ENCODE data around the gene PHYH.
A peak's percentile ranks its signal among the peaks of the same experiment; 100 is the strongest.
"Not testable (repeated sequence)": the region's sequence is repeated elsewhere in the genome, so short reads cannot be mapped to it uniquely, and the experiment has no call there.

Gene PHYH

DNA sequence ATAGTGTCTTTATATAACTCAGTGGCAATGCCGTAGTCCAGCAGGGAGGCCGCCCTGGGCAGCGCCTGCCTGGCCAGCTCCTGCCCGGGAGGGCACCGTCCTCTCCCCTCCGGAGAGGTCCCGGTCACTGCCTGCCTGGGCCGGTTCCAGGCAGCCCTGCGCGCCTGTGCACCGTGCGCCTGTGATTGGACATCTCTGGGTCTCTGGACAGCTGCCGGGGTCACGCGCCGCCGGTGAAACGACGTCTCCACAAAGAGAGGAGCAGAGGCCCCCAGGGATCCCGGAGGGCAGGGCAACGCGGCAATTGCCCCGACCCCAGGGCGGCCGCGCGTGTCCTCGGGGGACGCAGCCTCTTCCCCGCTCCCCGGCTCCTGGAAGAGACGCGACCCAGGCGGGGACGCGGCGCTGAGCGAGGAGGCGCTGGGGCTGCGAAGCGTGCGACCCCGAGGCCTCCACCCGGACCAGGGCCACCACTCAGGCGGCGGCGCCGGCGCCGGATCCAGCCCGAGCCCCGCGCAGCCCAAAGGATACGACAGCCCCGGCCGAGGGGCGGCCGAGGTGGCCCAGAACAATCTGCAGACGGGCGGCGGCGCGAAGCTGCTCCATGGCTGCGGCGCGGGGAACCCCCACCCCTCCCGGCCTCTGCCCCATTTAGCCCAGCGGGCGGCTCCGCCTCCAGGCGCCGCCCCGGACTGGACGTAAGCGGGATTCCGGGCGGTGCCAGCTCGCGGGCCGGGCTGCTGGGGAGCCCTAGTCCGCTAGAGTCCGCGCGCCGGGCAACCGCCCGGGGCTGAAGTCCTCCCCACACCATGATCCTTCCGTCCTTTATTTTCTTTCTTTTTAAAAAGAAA, at the start of gene PHYH:
Gene PHYH (minus strand): TSS at position 628 of the 851 bp plus-strand sequence. CDS start 22 bp downstream, at position 606.
- in situ Hi-C loops (cut with HindIII; ENCODE audit: low pct_ligation_motif_present, low pct_unique_long_range_greater_than_20kb, low sequenced_read_pairs) = no loop called here

DNA sequence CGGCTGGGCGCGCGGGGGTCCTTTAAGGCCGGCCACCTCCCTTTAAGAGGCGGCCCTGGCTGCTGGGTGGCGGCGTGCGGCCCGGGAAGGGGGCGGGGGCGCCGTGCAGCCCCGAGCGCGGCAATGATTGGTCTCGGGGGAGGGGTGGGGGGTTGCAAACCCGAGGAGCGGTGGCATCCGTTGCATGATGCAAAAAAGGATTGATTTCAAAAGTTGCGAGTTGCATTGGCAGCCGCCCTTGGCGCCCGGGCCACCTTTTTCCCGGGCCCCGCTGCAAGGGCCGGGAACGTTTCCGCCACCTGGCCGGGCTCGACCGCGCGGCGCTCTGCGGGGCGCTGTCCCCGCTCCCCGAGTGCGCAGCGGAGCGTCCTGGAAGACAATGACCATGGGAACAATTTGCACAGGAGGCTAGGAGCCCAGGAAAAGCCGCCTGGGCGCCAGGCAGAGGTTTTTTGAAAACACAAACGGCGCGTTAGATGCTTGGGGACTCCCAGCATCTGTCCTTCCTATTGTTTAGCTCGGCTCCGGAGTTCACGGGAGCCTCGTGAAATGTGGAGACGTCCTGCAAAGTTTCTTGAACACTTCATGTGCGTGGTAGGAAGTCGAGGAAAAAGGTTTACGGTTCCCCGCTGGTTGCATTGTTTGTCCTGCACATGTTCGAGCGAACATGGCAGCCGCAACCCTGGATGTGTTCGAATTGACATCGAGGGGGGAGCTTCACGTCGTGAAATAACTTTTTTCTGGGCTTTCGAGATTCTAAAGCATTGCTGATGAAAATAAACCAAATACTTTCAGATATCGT, 48.6 kb upstream of the PHYH start, which contains the start of gene SEPHS1:
Gene SEPHS1 (minus strand): TSS at position 78 of the 802 bp plus-strand sequence. CDS start 3,343 bp downstream, outside the sequence.
- in situ Hi-C loops (cut with HindIII; ENCODE audit: low pct_ligation_motif_present, low pct_unique_long_range_greater_than_20kb, low sequenced_read_pairs) = no loop called here
- peak; percentile 68 for DNase-seq

More for the DNA sequence above, at the start of gene PHYH:
- DNase-seq = peak; percentile 89

DNA sequence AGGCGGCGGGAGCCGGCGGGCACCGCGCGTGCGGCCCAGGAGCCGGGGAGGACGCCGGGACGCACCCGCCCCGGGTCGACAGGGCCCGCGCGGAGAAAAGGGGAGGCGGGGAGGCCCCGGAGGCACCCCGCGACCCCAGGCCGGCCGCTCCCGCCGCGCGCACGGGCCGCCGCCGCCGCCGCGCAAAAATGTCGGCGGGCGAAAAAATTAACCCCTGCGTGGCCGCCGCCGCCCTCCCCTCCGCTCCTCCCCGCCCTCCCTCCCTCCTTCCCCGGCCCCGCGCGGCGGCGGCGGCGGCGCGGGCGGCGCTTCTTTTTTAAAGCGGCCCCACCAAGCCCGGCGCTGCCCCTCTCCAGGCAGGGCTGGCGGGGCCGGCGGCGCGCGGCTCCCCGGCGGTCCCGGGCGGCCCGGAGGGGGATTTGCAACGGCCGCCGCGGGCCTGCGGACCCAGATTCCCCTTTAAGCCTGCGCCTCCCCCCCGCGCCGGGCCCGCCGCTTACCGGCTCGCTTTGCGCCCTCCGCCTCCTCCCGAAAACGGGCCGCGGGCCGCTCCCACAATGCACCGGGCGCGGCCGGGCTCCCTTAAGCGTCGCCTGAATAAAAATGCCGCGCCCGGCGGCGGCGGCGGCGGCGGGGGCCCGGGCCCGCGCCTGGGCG, 47.8 kb upstream of the PHYH start:
- in situ Hi-C loops (cut with HindIII; ENCODE audit: low pct_ligation_motif_present, low pct_unique_long_range_greater_than_20kb, low sequenced_read_pairs) = no loop called here
- DNase-seq = peak; percentile 76

DNA sequence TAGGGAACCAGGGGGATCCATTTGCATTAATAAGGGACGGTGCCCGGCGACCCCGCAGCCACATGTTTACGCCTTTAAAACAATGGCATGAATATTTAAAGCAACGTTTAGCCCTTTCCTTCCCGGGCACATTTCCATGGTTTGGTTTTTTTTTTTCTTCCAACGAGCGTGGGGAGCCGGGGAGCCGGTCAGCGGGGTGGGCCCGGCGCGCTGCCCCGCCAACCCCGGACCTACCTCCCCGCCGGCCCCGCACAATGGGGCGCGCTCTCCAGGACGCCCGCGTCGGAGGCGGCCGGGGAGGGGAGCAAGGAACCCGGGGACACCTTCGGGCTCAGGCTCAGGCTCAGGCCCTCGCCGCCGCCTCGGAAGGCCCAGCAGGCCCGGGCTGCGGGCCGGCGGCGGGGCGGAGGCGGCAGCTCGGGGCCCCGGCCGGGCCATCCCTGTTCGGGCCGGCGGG, 47.2 kb upstream of the PHYH start:
- peak; percentile 29 for DNase-seq
- in situ Hi-C loops (cut with HindIII; ENCODE audit: low pct_ligation_motif_present, low pct_unique_long_range_greater_than_20kb, low sequenced_read_pairs) = no loop called here

DNA sequence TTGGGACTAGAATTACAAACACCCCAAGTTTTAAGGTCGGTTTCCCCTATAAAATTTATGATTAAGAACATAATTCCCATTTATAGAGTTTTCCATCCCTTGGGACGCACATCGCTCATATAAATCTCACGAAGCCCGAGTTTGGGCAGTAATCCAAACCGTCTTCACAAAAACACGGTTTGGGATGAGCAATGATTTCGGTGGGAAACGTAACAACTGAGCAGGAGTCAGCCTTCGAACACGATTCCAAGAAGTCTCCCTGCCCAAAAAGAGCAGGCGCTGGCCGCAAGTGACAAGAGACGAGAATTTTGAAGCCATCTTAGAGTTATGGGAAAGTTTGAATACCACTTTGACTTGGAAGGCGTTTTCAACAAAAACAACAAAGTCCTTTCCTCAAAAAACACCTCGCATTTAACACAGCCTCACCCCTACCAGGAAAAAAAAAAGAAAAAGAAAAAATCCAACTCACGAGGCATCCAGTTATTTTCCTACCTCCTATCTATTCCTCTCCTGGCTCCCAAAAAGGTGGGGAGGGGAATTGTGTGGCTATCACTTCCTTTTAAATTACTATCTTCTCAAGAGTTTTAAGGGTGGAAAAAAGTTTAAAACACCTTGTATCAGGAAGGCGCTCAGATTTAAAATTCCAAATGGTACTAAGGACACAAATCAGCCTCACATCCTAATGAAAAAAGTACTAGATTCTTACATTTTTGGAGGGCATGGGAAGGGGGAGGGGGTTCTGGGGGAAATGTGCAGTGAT, 46.6 kb upstream of the PHYH start:
- in situ Hi-C loops (cut with HindIII; ENCODE audit: low pct_ligation_motif_present, low pct_unique_long_range_greater_than_20kb, low sequenced_read_pairs) = no loop called here
- DNase-seq = peak; percentile 6

DNA sequence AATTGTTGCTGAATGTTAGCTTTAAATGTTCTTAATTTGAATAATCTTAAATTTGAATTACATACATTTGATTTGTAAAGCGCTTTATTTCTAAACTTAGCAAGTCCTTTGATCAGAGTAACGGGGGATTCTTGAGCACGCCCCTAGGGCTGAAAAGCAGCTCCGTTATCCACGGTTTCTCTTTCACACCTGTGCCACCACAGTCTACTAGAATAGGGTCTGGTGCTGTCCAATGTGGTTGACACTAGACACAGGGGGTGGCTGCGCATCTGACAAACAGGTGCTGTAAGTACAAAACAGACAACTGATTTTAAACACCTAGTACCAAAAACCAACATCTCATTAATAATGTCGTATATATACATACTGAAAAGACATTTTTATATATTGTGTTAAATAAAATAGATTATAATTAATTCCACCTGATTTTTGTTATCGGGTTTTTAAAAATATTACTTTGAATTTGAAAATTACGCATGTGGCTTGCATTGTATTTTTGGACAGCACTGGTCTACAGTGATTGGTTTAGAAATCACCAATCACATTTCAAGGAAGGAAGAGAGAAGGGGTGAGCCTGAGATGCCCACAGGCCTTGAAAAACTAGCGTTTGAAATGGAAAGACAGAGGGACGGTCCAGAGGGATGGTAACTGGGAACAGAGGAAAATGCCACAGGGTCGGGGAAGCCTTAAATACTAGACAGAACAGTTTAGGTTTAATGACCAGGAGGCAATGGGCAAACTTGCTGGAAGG, 40.9 kb upstream of the PHYH start:
- in situ Hi-C loops (cut with HindIII; ENCODE audit: low pct_ligation_motif_present, low pct_unique_long_range_greater_than_20kb, low sequenced_read_pairs) = no loop called here
- no peak for DNase-seq

DNA sequence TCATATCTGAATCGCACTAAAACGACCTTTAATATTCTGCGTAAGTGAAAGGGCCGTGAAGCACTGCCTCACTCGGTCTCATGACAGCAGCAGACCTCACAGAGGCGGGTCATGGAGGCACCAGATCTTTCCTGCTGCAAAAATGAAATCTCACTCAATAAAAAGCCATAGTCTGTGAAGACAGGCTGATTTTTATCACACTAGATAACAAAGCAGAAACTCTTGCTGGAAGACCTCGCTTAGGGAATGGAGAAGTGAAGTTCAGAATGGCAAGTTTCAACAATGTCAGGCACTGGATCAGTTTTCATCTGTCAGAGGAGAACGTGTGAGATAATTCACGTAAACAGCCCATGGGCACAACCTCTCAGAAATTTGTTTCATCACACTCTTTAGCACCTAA, 40.2 kb upstream of the PHYH start:
- DNase-seq = no peak
- in situ Hi-C loops (cut with HindIII; ENCODE audit: low pct_ligation_motif_present, low pct_unique_long_range_greater_than_20kb, low sequenced_read_pairs) = no loop called here

DNA sequence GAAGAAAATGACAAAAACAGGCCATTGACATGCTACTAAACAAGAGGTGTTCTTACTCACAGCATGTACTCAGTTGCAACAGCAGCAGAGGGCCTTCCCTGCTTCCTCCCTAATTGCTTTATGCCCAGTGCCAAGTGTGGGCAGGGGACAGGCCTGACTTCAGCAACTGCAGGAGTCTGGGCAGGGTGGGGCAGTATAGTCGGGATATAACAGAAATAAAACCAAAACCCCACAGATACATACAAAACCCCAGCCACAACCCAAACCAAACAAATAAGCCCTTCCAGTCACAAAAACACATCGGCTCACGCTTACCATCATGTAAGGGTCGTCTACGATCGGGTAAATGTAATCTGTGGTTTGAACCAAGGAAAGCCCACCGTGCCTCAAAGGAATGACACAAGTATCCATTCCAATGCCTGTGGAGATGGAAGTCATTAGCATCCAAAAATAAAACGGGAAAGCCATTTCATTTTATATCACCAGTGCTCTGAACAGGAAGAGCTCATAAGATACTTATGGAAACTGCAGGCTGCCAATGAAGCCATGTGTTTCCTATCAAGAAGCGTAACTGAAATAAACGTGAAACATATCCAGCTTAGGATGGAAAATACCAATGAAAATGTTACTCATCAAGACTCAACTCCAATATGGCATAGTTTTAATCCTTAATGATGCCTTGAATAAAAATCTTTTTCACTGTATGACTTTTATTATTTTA, 38.7 kb upstream of the PHYH start:
- in situ Hi-C loops (cut with HindIII; ENCODE audit: low pct_ligation_motif_present, low pct_unique_long_range_greater_than_20kb, low sequenced_read_pairs) = no loop called here

DNA sequence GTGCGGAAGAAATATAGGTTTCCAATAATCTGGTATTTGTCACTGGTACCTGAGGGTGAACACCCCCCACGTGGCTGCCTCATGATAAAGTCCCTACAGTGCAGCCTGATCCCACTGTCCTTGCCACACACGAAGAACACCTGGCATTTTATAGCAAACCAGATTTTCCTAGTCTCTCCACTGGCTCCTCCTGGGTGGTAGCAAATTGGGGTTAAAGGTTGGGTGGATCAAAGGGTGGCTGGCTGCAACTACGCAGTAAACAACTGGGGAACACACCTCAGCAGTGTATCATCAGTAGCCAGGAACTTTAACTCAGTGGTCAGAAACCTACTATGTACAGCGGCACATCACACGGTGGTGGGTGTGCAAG, 37.9 kb upstream of the PHYH start:
- in situ Hi-C loops (cut with HindIII; ENCODE audit: low pct_ligation_motif_present, low pct_unique_long_range_greater_than_20kb, low sequenced_read_pairs) = no loop called here
- no peak for DNase-seq

More for the DNA sequence above, 38.7 kb upstream of the PHYH start:
- no peak for DNase-seq

GRCh38 chr10:13337128-13337826, 37.4 kb upstream of the PHYH start:
- DNase-seq = no peak
- in situ Hi-C loops (cut with HindIII; ENCODE audit: low pct_ligation_motif_present, low pct_unique_long_range_greater_than_20kb, low sequenced_read_pairs) = no loop called here

GRCh38 chr10:13335881-13336280, 36.0 kb upstream of the PHYH start:
- no peak for DNase-seq
- in situ Hi-C loops (cut with HindIII; ENCODE audit: low pct_ligation_motif_present, low pct_unique_long_range_greater_than_20kb, low sequenced_read_pairs) = no loop called here

DNA sequence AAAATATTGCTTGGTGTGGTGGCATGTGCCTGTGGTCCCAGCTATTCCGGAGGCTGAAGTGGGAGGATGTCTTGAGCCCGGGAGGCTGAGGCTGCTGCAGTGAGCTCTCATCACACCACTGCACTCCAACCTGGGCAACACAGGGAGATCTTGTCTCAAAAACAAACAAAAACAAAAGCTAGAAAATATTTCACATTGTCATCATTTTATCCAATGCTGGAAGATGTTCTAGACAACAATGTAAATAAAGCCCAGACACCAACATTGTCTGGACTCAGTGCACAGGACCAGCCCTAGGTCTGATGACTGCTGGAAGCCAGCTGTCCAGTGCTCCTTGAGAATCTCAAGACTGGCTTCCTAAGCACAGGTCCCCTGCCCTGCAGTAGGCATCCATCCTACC, 34.7 kb upstream of the PHYH start:
- DNase-seq = no peak
- in situ Hi-C loops (cut with HindIII; ENCODE audit: low pct_ligation_motif_present, low pct_unique_long_range_greater_than_20kb, low sequenced_read_pairs) = no loop called here

DNA sequence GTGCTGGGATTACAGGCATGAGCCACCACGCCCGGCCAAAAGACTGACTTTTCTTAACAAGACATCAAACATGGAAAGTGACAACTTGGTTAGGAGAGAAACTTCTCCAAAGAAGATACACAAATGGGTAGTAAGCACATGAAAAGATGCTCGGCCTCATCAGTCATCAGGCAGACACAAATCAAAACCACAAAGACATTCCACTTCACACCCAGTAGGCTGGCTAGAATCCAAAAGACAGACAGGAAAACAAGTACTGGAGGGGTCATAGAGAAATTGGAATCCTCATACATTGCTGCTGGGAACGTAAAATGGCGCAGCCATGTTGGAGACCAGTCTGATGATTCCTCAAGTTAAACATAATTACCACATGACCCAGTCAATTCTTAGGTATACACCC, 31.8 kb upstream of the PHYH start:
- DNase-seq = peak; percentile 12
- in situ Hi-C loops (cut with HindIII; ENCODE audit: low pct_ligation_motif_present, low pct_unique_long_range_greater_than_20kb, low sequenced_read_pairs) = no loop called here

- DNase-seq; in situ Hi-C loops (cut with HindIII; ENCODE audit: low pct_ligation_motif_present, low pct_unique_long_range_greater_than_20kb, low sequenced_read_pairs): not testable (repeated sequence)
Measured at GRCh38 chr10:13330980-13331379, 31.1 kb upstream of the PHYH start.

- in situ Hi-C loops (cut with HindIII; ENCODE audit: low pct_ligation_motif_present, low pct_unique_long_range_greater_than_20kb, low sequenced_read_pairs) = no loop called here
- DNase-seq = no peak
Measured at GRCh38 chr10:13329565-13329964, 29.7 kb upstream of the PHYH start.

GRCh38 chr10:13328613-13329012, 28.7 kb upstream of the PHYH start:
- in situ Hi-C loops (cut with HindIII; ENCODE audit: low pct_ligation_motif_present, low pct_unique_long_range_greater_than_20kb, low sequenced_read_pairs) = no loop called here
- DNase-seq = no peak

GRCh38 chr10:13328126-13328525, 28.3 kb upstream of the PHYH start:
- in situ Hi-C loops (cut with HindIII; ENCODE audit: low pct_ligation_motif_present, low pct_unique_long_range_greater_than_20kb, low sequenced_read_pairs) = no loop called here

More at GRCh38 chr10:13328126-13328525, 28.3 kb upstream of the PHYH start:
- DNase-seq = no peak

Measured in ACHN (cell line).